DND-41 (cell line): ENCODE data around the gene LY6G6C.
A peak's percentile ranks its signal among the peaks of the same experiment; 100 is the strongest.

Source experiments
- ATAC-seq: fragments of 200-7000 bp; cut with Tn5 transposase; 3 replicates; pipeline ENCODE4 v1.9.1; 2021; ENCODE audit warnings: low read depth; ENCODE audit not compliant: insufficient read depth
- DNase-seq: peaks from one replicate; pipeline ENCODE4 v3.0.0-alpha.2; 2020
- H2AFZ ChIP-seq: 2 replicates; pipeline ENCODE4 v1.6.0; 2012; ENCODE audit warnings: low read depth, low read length
- H3K27ac ChIP-seq: 2 replicates; pipeline ENCODE4 v1.5.1; 2012; ENCODE audit warnings: low read length, inconsistent platforms
- H3K27me3 ChIP-seq: fragments of 200-600 bp; sonication (generic); 2 replicates; pipeline ENCODE4 v1.6.0; 2012; ENCODE audit warnings: low read length, mild to moderate bottlenecking, inconsistent platforms; ENCODE audit not compliant: insufficient read depth, poor library complexity
- H3K36me3 ChIP-seq: 2 replicates; pipeline ENCODE4 v1.5.1; 2012; ENCODE audit warnings: low read length, inconsistent platforms; ENCODE audit not compliant: insufficient read depth
- H3K4me1 ChIP-seq: 2 replicates; pipeline ENCODE4 v1.5.1; 2012; ENCODE audit warnings: mild to moderate bottlenecking, low read length; ENCODE audit not compliant: insufficient read depth
- H3K4me2 ChIP-seq: 2 replicates; pipeline ENCODE4 v1.6.0; 2012; ENCODE audit warnings: mild to moderate bottlenecking, moderate library complexity, low read length, inconsistent platforms; ENCODE audit not compliant: insufficient read depth
- H3K4me3 ChIP-seq, 2 experiments: fragments of 200-600 bp in 1 of 2; shearing (Covaris generic) in 1 of 2; 2 replicates each; pipeline ENCODE4 v1.5.1; 2012 to 2016; ENCODE audit warnings: inconsistent platforms in 2 of 2, low read length in 2 of 2, mild to moderate bottlenecking in 2 of 2, low read depth in 1 of 2, moderate library complexity in 1 of 2
- H3K79me2 ChIP-seq: 2 replicates; pipeline ENCODE4 v1.6.0; 2012; ENCODE audit warnings: low read length, inconsistent platforms; ENCODE audit not compliant: insufficient read depth
- H3K9ac ChIP-seq: 2 replicates; pipeline ENCODE4 v1.6.0; 2012; ENCODE audit warnings: low read depth, mild to moderate bottlenecking, inconsistent platforms, low read length, moderate library complexity
- H3K9me3 ChIP-seq: 2 replicates; pipeline ENCODE4 v1.5.1; 2012; ENCODE audit warnings: low read length, moderate library complexity, mild to moderate bottlenecking, inconsistent platforms; ENCODE audit not compliant: insufficient read depth, severe bottlenecking
- H4K20me1 ChIP-seq: 2 replicates; pipeline ENCODE4 v1.6.0; 2012; ENCODE audit warnings: low read length; ENCODE audit not compliant: insufficient read depth
- EZH2 ChIP-seq: IDR thresholded peaks from 3 replicates; pipeline ENCODE4 v1.6.1; 2012; ENCODE audit warnings: borderline replicate concordance, low read depth, mild to moderate bottlenecking, moderate library complexity, low read length, inconsistent platforms; ENCODE audit not compliant: severe bottlenecking
- TF ChIP-seq, protein P1 (sequence below): IDR thresholded peaks from 2 replicates; pipeline ENCODE4 v1.5.1; 2012; ENCODE audit warnings: borderline replicate concordance, low read length, moderate library complexity, mild to moderate bottlenecking; ENCODE audit not compliant: poor library complexity, severe bottlenecking; ENCODE audit errors: extremely low read depth

The LY6G6C gene

DNA sequence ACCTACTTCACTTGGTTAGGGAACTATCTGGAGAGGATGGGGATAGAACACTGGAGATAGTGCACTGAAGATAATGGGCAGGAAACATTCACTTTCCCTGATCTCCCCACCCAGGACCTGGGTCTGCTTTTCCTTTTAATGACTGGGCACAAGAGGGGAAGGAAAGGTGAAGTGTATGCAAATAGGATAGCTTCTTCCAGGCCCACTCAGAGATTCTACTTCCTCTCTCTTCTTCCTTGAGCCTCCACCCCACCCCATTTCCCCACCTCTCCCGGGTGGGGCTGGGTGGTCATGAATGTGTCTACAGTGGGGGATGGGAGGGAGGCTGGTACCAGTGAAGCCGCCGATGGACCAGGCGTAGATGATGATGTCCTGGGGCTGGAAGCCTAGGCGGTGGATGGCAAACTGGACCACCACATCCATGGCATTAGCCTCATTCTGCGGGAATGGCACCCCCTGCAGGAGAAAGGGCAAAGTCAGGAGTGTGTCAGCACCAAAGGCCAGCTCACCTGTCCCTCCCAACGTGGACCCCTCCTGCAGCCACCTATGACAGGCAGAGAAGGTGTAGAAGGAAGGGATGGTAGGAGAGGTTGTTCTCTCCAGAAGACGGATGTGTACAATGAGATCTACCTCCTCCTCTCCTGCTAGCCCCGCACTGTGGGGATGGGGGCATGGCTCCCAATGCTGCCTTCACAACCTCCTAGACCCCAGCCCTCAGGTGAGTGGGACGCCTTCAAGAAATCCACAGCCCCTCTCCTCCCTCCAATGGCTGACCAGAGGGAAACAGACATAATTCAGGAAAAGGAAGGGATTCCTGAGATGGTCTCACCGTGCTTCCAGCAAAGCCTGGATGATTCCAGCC is 32.1 kb downstream of the LY6G6C start:
- H3K36me3 ChIP-seq, result peaks cover 85% of the 10 kb centered on the region

DNA sequence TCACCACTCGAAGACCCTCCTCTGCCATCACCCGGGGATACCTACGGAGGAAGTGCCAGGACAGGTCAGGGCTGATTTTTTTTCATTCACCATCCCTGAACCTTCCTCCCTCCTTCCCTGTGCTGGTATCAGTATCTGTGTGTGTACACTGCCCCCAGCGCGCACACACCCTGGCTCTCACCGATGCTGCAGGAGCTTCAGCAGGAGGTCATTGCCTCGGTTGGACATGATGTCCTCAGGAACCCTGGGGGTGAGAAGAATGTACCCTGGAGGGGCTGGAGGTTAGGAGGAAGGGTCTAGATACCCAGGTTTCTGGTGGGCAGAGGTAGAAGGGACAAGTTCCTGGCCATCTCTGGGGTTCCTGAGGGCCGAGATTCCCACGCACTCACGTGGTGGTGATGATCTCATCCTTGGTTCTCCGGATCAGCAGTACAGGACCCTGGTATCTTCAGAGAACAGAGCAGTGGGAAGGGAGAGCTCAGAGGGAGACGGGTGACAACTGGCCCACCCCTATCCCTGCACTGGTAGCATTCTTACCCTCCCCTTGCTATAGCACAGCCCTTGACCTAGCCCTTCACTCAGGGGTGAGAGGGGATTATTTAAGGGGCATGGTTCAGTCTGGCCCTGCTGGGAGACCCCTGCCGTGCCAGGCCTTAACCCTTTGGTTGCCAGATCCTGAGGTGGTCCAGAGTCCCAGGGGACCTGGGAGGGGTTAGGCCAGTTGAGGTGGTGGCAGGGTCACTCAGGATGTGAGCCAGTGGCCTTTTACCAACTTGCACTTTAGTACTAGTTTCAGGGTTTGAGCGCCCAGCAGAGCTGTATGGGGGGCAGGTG is 33.5 kb downstream of the LY6G6C start:
- H4K20me1 ChIP-seq, result no peaks in the 10 kb centered on the region
- peaks cover 75% of the 10 kb centered on the region for H3K36me3 ChIP-seq
- no peaks in the 10 kb centered on the region for H3K9me3 ChIP-seq
- H2AFZ ChIP-seq, result no peak overlapping the region
- DNase-seq (no peak), ATAC-seq (no peak)
- no peak overlapping the region for H3K4me3 ChIP-seq
- H3K9ac ChIP-seq, result no peak overlapping the region
- H3K27me3 ChIP-seq, result no peaks in the 10 kb centered on the region
- no peaks in the 10 kb centered on the region for H3K4me1 ChIP-seq
- TF ChIP-seq, protein P1, sequence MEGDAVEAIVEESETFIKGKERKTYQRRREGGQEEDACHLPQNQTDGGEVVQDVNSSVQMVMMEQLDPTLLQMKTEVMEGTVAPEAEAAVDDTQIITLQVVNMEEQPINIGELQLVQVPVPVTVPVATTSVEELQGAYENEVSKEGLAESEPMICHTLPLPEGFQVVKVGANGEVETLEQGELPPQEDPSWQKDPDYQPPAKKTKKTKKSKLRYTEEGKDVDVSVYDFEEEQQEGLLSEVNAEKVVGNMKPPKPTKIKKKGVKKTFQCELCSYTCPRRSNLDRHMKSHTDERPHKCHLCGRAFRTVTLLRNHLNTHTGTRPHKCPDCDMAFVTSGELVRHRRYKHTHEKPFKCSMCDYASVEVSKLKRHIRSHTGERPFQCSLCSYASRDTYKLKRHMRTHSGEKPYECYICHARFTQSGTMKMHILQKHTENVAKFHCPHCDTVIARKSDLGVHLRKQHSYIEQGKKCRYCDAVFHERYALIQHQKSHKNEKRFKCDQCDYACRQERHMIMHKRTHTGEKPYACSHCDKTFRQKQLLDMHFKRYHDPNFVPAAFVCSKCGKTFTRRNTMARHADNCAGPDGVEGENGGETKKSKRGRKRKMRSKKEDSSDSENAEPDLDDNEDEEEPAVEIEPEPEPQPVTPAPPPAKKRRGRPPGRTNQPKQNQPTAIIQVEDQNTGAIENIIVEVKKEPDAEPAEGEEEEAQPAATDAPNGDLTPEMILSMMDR, result no peak
- TF ChIP-seq EZH2, result no peak
- H3K27ac ChIP-seq, result no peak overlapping the region
- no peak overlapping the region for H3K4me2 ChIP-seq
- H3K79me2 ChIP-seq, result no peaks in the 10 kb centered on the region

More for the DNA sequence above, 32.1 kb downstream of the LY6G6C start:
- Histone ChIP-seq H2AFZ (no peak overlapping the region), H3K4me1 (no peaks in the 10 kb centered on the region), H3K4me2 (no peak overlapping the region), H3K4me3 (no peak overlapping the region), H3K9me3 (no peaks in the 10 kb centered on the region), H3K27me3 (no peaks in the 10 kb centered on the region), H3K79me2 (no peaks in the 10 kb centered on the region), H3K27ac (no peak overlapping the region), H3K9ac (no peak overlapping the region), H4K20me1 (no peaks in the 10 kb centered on the region)
- TF ChIP-seq EZH2, result no peak
- TF ChIP-seq, protein P1, result peak; percentile 62
- ATAC-seq (peak; percentile 38; the same call in 1 of the 3 replicates), DNase-seq (no peak)

DNA sequence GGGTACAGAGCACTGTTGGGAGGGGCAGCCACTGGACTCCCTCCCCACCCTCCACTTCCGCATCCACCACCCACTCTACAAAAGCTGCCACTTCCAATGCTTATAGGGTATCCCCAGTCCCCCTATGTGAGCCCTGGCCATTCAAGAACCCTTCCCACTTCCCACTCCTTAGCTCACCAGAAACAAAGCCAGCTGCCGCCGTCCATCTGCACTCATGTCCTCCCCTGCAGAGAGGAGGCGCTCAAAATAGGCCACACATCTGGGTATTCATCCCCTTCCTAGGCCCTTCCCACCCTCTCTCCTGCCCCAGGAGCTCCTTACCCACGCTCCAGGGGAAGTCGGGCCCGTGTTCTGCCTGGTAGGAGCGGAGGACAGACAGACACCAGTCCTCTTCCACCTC is 34.2 kb downstream of the LY6G6C start:
- Histone ChIP-seq H3K27ac (no peak overlapping the region), H3K27me3 (no peaks in the 10 kb centered on the region), H3K79me2 (no peaks in the 10 kb centered on the region), H3K4me2 (no peak overlapping the region), H3K4me1 (no peaks in the 10 kb centered on the region), H2AFZ (no peak overlapping the region), H3K4me3 (no peak overlapping the region), H4K20me1 (no peaks in the 10 kb centered on the region), H3K9ac (no peak overlapping the region), H3K9me3 (no peaks in the 10 kb centered on the region), H3K36me3 (peaks cover 67% of the 10 kb centered on the region)
- TF ChIP-seq, protein P1, result no peak
- no peak for TF ChIP-seq EZH2
- ATAC-seq (no peak), DNase-seq (no peak)
